Karpas-422 (cell line): Measurements from ENCODE around the gene RAPGEF4. TPM values are rescaled to one million over a fixed set of nuclear protein-coding genes. Genes with fewer than 3 reads are reported as not detected.

Source experiments
- DNase-seq: peaks from one replicate; pipeline ENCODE4 v3.0.0-alpha.2; 2015
- H2AFZ ChIP-seq: fragments of 200-600 bp; sonication (generic); 2 replicates; pipeline ENCODE4 v1.6.1; 2014; ENCODE audit warnings: antibody characterized with exemption, low read length, mixed read lengths
- H3K27ac ChIP-seq: fragments of 200-600 bp; sonication (generic); 2 replicates; pipeline ENCODE4 v1.5.1; 2014; ENCODE audit warnings: mild to moderate bottlenecking, low read length, moderate library complexity
- H3K27me3 ChIP-seq: fragments of 200-600 bp; sonication (generic); 2 replicates; pipeline ENCODE4 v1.6.1; 2014; ENCODE audit warnings: low read length, mixed read lengths
- H3K36me3 ChIP-seq: fragments of 200-600 bp; sonication (generic); 2 replicates; pipeline ENCODE4 v1.6.1; 2014; ENCODE audit warnings: low read length, mixed read lengths; ENCODE audit not compliant: insufficient read depth
- H3K4me1 ChIP-seq: fragments of 200-600 bp; sonication (generic); 2 replicates; pipeline ENCODE4 v1.6.1; 2014; ENCODE audit warnings: mild to moderate bottlenecking, low read length, mixed read lengths
- H3K4me2 ChIP-seq: fragments of 200-600 bp; sonication (generic); 2 replicates; pipeline ENCODE4 v1.6.1; 2014; ENCODE audit warnings: low read length, low read depth, mild to moderate bottlenecking; ENCODE audit not compliant: poor library complexity, severe bottlenecking
- H3K4me3 ChIP-seq: fragments of 200-600 bp; sonication (generic); 2 replicates; pipeline ENCODE4 v1.5.1; 2014; ENCODE audit warnings: mild to moderate bottlenecking, antibody characterized with exemption, low read length, mixed read lengths
- H3K79me2 ChIP-seq: fragments of 200-600 bp; sonication (generic); 2 replicates; pipeline ENCODE4 v1.6.1; 2014; ENCODE audit warnings: mild to moderate bottlenecking, low read length, mixed read lengths
- H3K9ac ChIP-seq: fragments of 200-600 bp; sonication (generic); 2 replicates; pipeline ENCODE4 v1.6.0; 2014; ENCODE audit warnings: low read length
- H3K9me2 ChIP-seq: fragments of 200-600 bp; sonication (generic), shearing (Covaris generic); replicated peaks from 2 replicates; pipeline ENCODE4 v1.6.0; 2014; ENCODE audit warnings: mild to moderate bottlenecking, low read length, moderate library complexity; ENCODE audit not compliant: insufficient read depth
- H3K9me3 ChIP-seq: fragments of 300-700, 200-600 bp; sonication (generic); 2 replicates; pipeline ENCODE4 v1.6.1; 2014; ENCODE audit warnings: low read length, mixed read lengths
- H4K20me1 ChIP-seq: fragments of 200-600 bp; sonication (generic); 2 replicates; pipeline ENCODE4 v1.6.1; 2014; ENCODE audit warnings: mild to moderate bottlenecking, antibody characterized with exemption, low read length, low read depth; ENCODE audit not compliant: insufficient read depth
- total RNA-seq: library from RNA; depleted of rRNA; stranded (reverse); fragments of >200 nt; shearing (Covaris generic); gene quantifications from 2 replicates; pipeline ENCODE4 v1.2.3, GENCODE V29; 2014; ENCODE audit warnings: low replicate concordance

RAPGEF4 gene
- total RNA-seq, 1 experiment from 2014 or later = 0.97 TPM

GRCh38 chr2:172888714-172889669 is 153.3 kb downstream of the RAPGEF4 start:
- Histone ChIP-seq H2AFZ (no peak overlapping the region), H4K20me1 (no peaks in the 10 kb centered on the region), H3K27ac (no peak overlapping the region), H3K4me3 (no peak overlapping the region), H3K4me1 (no peaks in the 10 kb centered on the region), H3K4me2 (no peak overlapping the region), H3K9me3 (no peaks in the 10 kb centered on the region), H3K9me2 (no peaks in the 10 kb centered on the region), H3K79me2 (no peaks in the 10 kb centered on the region), H3K27me3 (no peaks in the 10 kb centered on the region), H3K36me3 (no peaks in the 10 kb centered on the region), H3K9ac (no peak overlapping the region)
- DNase-seq = no peak

GRCh38 chr2:172889768-172890430 is 154.3 kb downstream of the RAPGEF4 start:
- Histone ChIP-seq H2AFZ (no peak overlapping the region), H3K4me3 (no peak overlapping the region), H4K20me1 (no peaks in the 10 kb centered on the region), H3K9ac (no peak overlapping the region), H3K79me2 (no peaks in the 10 kb centered on the region), H3K27me3 (no peaks in the 10 kb centered on the region), H3K4me1 (no peaks in the 10 kb centered on the region), H3K4me2 (no peak overlapping the region), H3K36me3 (no peaks in the 10 kb centered on the region), H3K9me2 (no peaks in the 10 kb centered on the region), H3K9me3 (no peaks in the 10 kb centered on the region), H3K27ac (no peak overlapping the region)
- no peak for DNase-seq

GRCh38 chr2:172893111-172893510 is 157.5 kb downstream of the RAPGEF4 start:
- DNase-seq = no peak
- H3K27ac ChIP-seq = no peak overlapping the region
- no peak overlapping the region for H3K9ac ChIP-seq
- H3K4me2 ChIP-seq = no peak overlapping the region
- H3K27me3 ChIP-seq = no peaks in the 10 kb centered on the region
- no peak overlapping the region for H2AFZ ChIP-seq
- no peaks in the 10 kb centered on the region for H3K79me2 ChIP-seq
- H3K4me1 ChIP-seq = no peaks in the 10 kb centered on the region
- no peaks in the 10 kb centered on the region for H3K36me3 ChIP-seq
- H3K4me3 ChIP-seq = no peak overlapping the region
- H3K9me3 ChIP-seq = no peaks in the 10 kb centered on the region
- H3K9me2 ChIP-seq = no peaks in the 10 kb centered on the region
- H4K20me1 ChIP-seq = no peaks in the 10 kb centered on the region

GRCh38 chr2:172893671-172894070 is 158.0 kb downstream of the RAPGEF4 start:
- no peaks in the 10 kb centered on the region for H3K79me2 ChIP-seq
- no peaks in the 10 kb centered on the region for H3K36me3 ChIP-seq
- no peak for DNase-seq
- H4K20me1 ChIP-seq = no peaks in the 10 kb centered on the region
- no peaks in the 10 kb centered on the region for H3K27me3 ChIP-seq
- no peak overlapping the region for H3K4me3 ChIP-seq
- no peaks in the 10 kb centered on the region for H3K9me3 ChIP-seq
- H3K9ac ChIP-seq = no peak overlapping the region
- H3K9me2 ChIP-seq = no peaks in the 10 kb centered on the region
- no peaks in the 10 kb centered on the region for H3K4me1 ChIP-seq
- no peak overlapping the region for H3K4me2 ChIP-seq
- H3K27ac ChIP-seq = no peak overlapping the region
- H2AFZ ChIP-seq = no peak overlapping the region

- Histone ChIP-seq H2AFZ (no peak overlapping the region), H3K9ac (no peak overlapping the region), H3K27ac (no peak overlapping the region), H3K9me2 (no peaks in the 10 kb centered on the region), H3K4me3 (no peak overlapping the region), H3K4me1 (no peaks in the 10 kb centered on the region), H3K27me3 (no peaks in the 10 kb centered on the region), H3K4me2 (no peak overlapping the region), H3K9me3 (no peaks in the 10 kb centered on the region), H3K36me3 (no peaks in the 10 kb centered on the region), H4K20me1 (no peaks in the 10 kb centered on the region), H3K79me2 (no peaks in the 10 kb centered on the region)
- DNase-seq = no peak
Observed at GRCh38 chr2:172894689-172895387, 159.2 kb downstream of the RAPGEF4 start.

GRCh38 chr2:172896661-172897081 is 161.0 kb downstream of the RAPGEF4 start:
- Histone ChIP-seq H3K9me2 (no peaks in the 10 kb centered on the region), H3K27me3 (no peaks in the 10 kb centered on the region), H3K27ac (no peak overlapping the region), H3K36me3 (no peaks in the 10 kb centered on the region), H3K9ac (no peak overlapping the region), H3K4me2 (no peak overlapping the region), H2AFZ (no peak overlapping the region), H3K9me3 (no peaks in the 10 kb centered on the region), H3K4me3 (no peak overlapping the region), H3K79me2 (no peaks in the 10 kb centered on the region), H3K4me1 (no peaks in the 10 kb centered on the region), H4K20me1 (no peaks in the 10 kb centered on the region)
- no peak for DNase-seq

- no peaks in the 10 kb centered on the region for H3K9me2 ChIP-seq
Observed at GRCh38 chr2:172900871-172901270, 165.2 kb downstream of the RAPGEF4 start.

GRCh38 chr2:172901913-172902312 is 166.3 kb downstream of the RAPGEF4 start:
- H4K20me1 ChIP-seq = no peaks in the 10 kb centered on the region
- H3K79me2 ChIP-seq = no peaks in the 10 kb centered on the region
- H3K4me2 ChIP-seq = no peak overlapping the region
- H3K9me3 ChIP-seq = no peaks in the 10 kb centered on the region
- H2AFZ ChIP-seq = no peak overlapping the region
- no peaks in the 10 kb centered on the region for H3K9me2 ChIP-seq
- no peaks in the 10 kb centered on the region for H3K4me1 ChIP-seq
- H3K4me3 ChIP-seq = no peak overlapping the region
- H3K27me3 ChIP-seq = no peaks in the 10 kb centered on the region
- no peaks in the 10 kb centered on the region for H3K36me3 ChIP-seq
- no peak for DNase-seq
- H3K27ac ChIP-seq = no peak overlapping the region
- H3K9ac ChIP-seq = no peak overlapping the region

More at GRCh38 chr2:172900871-172901270, 165.2 kb downstream of the RAPGEF4 start:
- Histone ChIP-seq H4K20me1 (no peaks in the 10 kb centered on the region), H2AFZ (no peak overlapping the region), H3K4me3 (no peak overlapping the region), H3K4me2 (no peak overlapping the region), H3K36me3 (no peaks in the 10 kb centered on the region), H3K27ac (no peak overlapping the region), H3K9me3 (no peaks in the 10 kb centered on the region), H3K4me1 (no peaks in the 10 kb centered on the region), H3K27me3 (no peaks in the 10 kb centered on the region), H3K9ac (no peak overlapping the region), H3K79me2 (no peaks in the 10 kb centered on the region)
- no peak for DNase-seq
